Tibial nerve (tissue), 4 donors: ENCODE data around the gene CRYAA. TPM values are rescaled to one million over a fixed set of nuclear protein-coding genes. Genes with fewer than 3 reads are reported as not detected.

ENCODE experiments used
- DNase-seq, 2 donors: peaks; one replicate each; pipeline ENCODE4 v3.0.0-alpha.2; 2019; ENCODE audit warnings: low spot score in 2 of 2
- H3K27ac ChIP-seq, 4 donors: fragments of 200-600 bp; sonication (generic) in 3 of 4; one replicate each; pipeline ENCODE4 v1.5.1; 2017 to 2019; ENCODE audit warnings: mild to moderate bottlenecking in 1 of 4
- H3K27me3 ChIP-seq, 2 donors: fragments of 200-600 bp; sonication (generic) in 1 of 2; one replicate each; pipeline versions ENCODE4 v1.5.1 to v1.6.0; 2017 to 2019
- H3K36me3 ChIP-seq, 3 donors: fragments of 200-600 bp; sonication (generic); one replicate each; pipeline ENCODE4 v1.5.1; 2018 to 2019
- H3K4me1 ChIP-seq, 4 donors: fragments of 200-600 bp; sonication (generic) in 3 of 4; one replicate each; pipeline ENCODE4 v1.5.1; 2017 to 2019
- H3K4me3 ChIP-seq, 4 donors: fragments of 200-600 bp; sonication (generic) in 3 of 4; one replicate each; pipeline ENCODE4 v1.5.1; 2017 to 2019; ENCODE audit warnings: mild to moderate bottlenecking in 1 of 4, moderate library complexity in 1 of 4
- H3K9me3 ChIP-seq, 4 donors: fragments of 200-600 bp; sonication (generic) in 3 of 4; one replicate each; pipeline ENCODE4 v1.5.1; 2017 to 2019
- CTCF ChIP-seq, 5 experiments: fragments of 200-600 bp in 3 of 5; fragments of 450-650 bp in 2 of 5; sonication (generic) in 3 of 5; IDR thresholded peaks; one replicate each; pipeline ENCODE4 v1.5.1; 2016 to 2019; ENCODE audit warnings: antibody characterized with exemption in 5 of 5, mild to moderate bottlenecking in 3 of 5, moderate library complexity in 2 of 5
- EP300 ChIP-seq, 2 donors: sonication (generic); formaldehyde crosslinking; IDR thresholded peaks; one replicate each; pipeline ENCODE4 v1.6.1; 2017; ENCODE audit warnings: antibody characterized with exemption in 2 of 2, mild to moderate bottlenecking in 1 of 2
- POLR2A ChIP-seq, 2 donors: fragments of 450-650 bp; IDR thresholded peaks; one replicate each; pipeline ENCODE4 v1.6.1; 2017; ENCODE audit warnings: antibody characterized with exemption in 2 of 2, mild to moderate bottlenecking in 2 of 2, moderate library complexity in 2 of 2
- WGBS, 2 donors: methylation state at CpG; one replicate each; pipeline ENCODE4 v1.1.5; 2018; 5-methylcytosine and 5-hydroxymethylcytosine counted together
- total RNA-seq, 4 donors: library from RNA; depleted of rRNA; stranded (reverse); fragments of >200 nt; gene quantifications; one replicate each; pipeline ENCODE4 v1.1.0, GENCODE V29; 2016

CRYAA gene
- total RNA-seq, 4 donors from 2014 or later: not detected

DNA sequence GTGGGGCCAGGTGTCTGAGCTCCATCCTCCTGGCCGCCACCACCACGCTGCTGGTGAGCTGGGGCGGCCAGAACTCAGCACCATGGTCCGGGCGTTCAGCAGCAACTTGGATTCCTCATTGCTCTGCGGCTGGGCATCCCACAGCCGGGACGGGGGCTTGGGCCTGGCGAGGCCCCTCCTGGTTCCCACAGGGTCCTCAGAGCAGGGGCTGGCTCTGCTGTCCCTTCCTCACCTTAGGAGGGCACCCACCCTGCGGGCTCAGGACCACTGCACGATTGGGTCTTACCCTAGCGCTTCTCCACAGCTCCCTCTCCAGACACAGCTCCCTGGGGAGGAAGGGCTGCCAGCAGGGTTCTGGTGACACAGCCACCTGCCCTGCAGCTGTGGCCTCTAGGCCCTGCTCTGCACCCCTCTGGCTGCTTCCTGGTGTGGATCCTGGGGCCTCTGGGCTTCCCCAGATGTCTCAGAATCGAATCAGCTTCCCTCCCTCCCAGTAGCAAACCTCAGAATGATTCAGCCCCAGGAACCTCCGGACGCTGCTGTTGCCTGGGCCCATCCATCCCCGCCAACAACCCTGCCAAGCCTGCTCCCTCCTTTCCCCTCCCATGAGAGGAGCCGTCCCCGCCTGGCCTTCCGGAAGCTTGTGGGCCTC is 25.0 kb downstream of the CRYAA start:
- H3K4me3 ChIP-seq: no peak overlapping the region
- peaks cover 0 to 8% (median 0%) of the 10 kb centered on the region in 4 donors for H3K9me3 ChIP-seq
- peak overlapping the region in 1 of 4 donors; percentile 68 for H3K27ac ChIP-seq
- H3K36me3 ChIP-seq: no peaks in the 10 kb centered on the region
- DNase-seq: peak; percentile 17
- whole genome bisulfite sequencing, 2 donors: 66 to 76% methylated on average over 19 of the region's 19 CpGs
- no peak for TF ChIP-seq EP300 (IDR thresholded peaks at IDR 0.05)
- no peak for TF ChIP-seq CTCF (IDR thresholded peaks at IDR 0.05)
- TF ChIP-seq POLR2A (IDR thresholded peaks at IDR 0.05): no peak
- no peaks in the 10 kb centered on the region for H3K27me3 ChIP-seq
- peaks cover 0 to 51% (median 10%) of the 10 kb centered on the region in 4 donors for H3K4me1 ChIP-seq

GRCh38 chr21:43194303-43195120 is 25.7 kb downstream of the CRYAA start:
- WGBS, 2 donors: 65 to 76% methylated on average over 21 to 23 of the region's 23 CpGs
- H3K4me3 ChIP-seq: no peak overlapping the region
- DNase-seq: peak; percentile 4 to 9
- H3K27ac ChIP-seq: peak overlapping the region in 1 of 4 donors; percentile 68
- no peaks in the 10 kb centered on the region for H3K27me3 ChIP-seq
- peaks cover 0 to 44% (median 10%) of the 10 kb centered on the region in 4 donors for H3K4me1 ChIP-seq
- no peaks in the 10 kb centered on the region for H3K36me3 ChIP-seq
- peaks cover 0 to 16% (median 2%) of the 10 kb centered on the region in 4 donors for H3K9me3 ChIP-seq
- TF ChIP-seq CTCF (IDR thresholded peaks at IDR 0.05): no peak
- TF ChIP-seq POLR2A (IDR thresholded peaks at IDR 0.05): no peak
- TF ChIP-seq EP300 (IDR thresholded peaks at IDR 0.05): no peak

GRCh38 chr21:43195121-43196021 is 26.6 kb downstream of the CRYAA start:
- H3K36me3 ChIP-seq: no peaks in the 10 kb centered on the region
- H3K27me3 ChIP-seq: no peaks in the 10 kb centered on the region
- peak overlapping the region in 1 of 4 donors; percentile 68 for H3K27ac ChIP-seq
- peaks cover 0 to 40% (median 10%) of the 10 kb centered on the region in 4 donors for H3K4me1 ChIP-seq
- 59 to 65% methylated on average over 28 to 31 of the region's 32 CpGs for WGBS, 2 donors
- H3K9me3 ChIP-seq: peaks cover 0 to 24% (median 3%) of the 10 kb centered on the region in 4 donors
- DNase-seq: peak; percentile 10 to 24
- TF ChIP-seq CTCF (IDR thresholded peaks at IDR 0.05) (no peak), EP300 (IDR thresholded peaks at IDR 0.05) (no peak), POLR2A (IDR thresholded peaks at IDR 0.05) (no peak)
- no peak overlapping the region for H3K4me3 ChIP-seq

DNA sequence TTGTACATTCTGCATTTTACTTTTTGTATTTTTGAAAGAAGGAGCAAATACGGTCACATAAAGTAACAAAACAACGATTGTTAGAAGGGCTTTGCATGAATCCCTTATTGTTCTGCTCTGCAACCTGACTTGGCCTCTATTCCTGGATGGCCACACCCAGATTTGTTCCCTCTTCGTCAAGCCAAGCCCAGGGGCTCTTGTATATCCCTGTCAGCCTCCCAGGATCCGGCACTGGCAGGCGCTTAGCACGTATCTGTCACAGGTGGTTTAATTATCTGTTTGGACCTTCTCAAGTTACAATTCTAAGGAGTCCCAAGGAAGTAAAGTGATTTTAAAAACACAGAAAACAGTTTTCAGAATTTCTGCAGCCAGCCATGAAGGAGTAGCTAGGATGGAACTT is 28.0 kb downstream of the CRYAA start:
- Histone ChIP-seq H3K27ac (peak overlapping the region in 2 of 4 donors; percentile 49 to 68), H3K27me3 (no peaks in the 10 kb centered on the region), H3K4me3 (no peak overlapping the region), H3K4me1 (peaks cover 0 to 40% (median 10%) of the 10 kb centered on the region in 4 donors), H3K9me3 (peaks cover 0 to 39% (median 3%) of the 10 kb centered on the region in 4 donors), H3K36me3 (no peaks in the 10 kb centered on the region)
- TF ChIP-seq EP300 (IDR thresholded peaks at IDR 0.05): peak in 1 of 2 donors; percentile 17
- TF ChIP-seq POLR2A (IDR thresholded peaks at IDR 0.05): no peak
- TF ChIP-seq CTCF (IDR thresholded peaks at IDR 0.05): no peak
- 30 to 31% methylated on average over 6 of the region's 6 CpGs for WGBS, 2 donors
- peak; percentile 16 to 23 for DNase-seq
